Caco-2 (cell line): Measurements from ENCODE around the gene RBM47. TPM values are rescaled to one million over a fixed set of nuclear protein-coding genes. Genes with fewer than 3 reads are reported as not detected.

ENCODE experiments used
- BruUV-seq: library from RNA; stranded (reverse); fragments of 400-500 nt; replicated peaks from 2 replicates; lab custom pipeline; 2021; lab: Mats Ljungman, UMichigan
- CTCF ChIA-PET: fragments of 300-600 bp; sonication (Branson Sonifier 250); formaldehyde crosslinking; loops from one replicate; lab custom pipeline; 2022; ENCODE audit warnings: antibody characterized with exemption; lab: Charles Lee
- POLR2A ChIA-PET: fragments of 300-600 bp; sonication (Branson Sonifier 250); formaldehyde crosslinking; loops from one replicate; lab custom pipeline; 2022; ENCODE audit warnings: antibody characterized with exemption; lab: Charles Lee
- DNase-seq, 2 experiments: peaks; one replicate each; pipeline versions ENCODE4 v3.0.0 to v3.0.0-alpha.2; 2020 to 2022
- H3K27me3 ChIP-seq: replicated peaks from 2 replicates; pipeline ENCODE4 v1.6.0; 2011; ENCODE audit warnings: low read length; ENCODE audit not compliant: control insufficient read depth, insufficient read depth
- H3K36me3 ChIP-seq: 2 replicates; pipeline ENCODE4 v1.5.1; 2011; ENCODE audit warnings: low read length; ENCODE audit not compliant: control insufficient read depth, insufficient read depth
- H3K4me1 ChIP-seq: fragments of 250-450 bp; sonication (Bioruptor Pico); 2 replicates; pipeline ENCODE4 v1.5.1; 2020; ENCODE audit warnings: mild to moderate bottlenecking
- H3K4me3 ChIP-seq: 2 replicates; pipeline ENCODE4 v1.5.1; 2011; ENCODE audit warnings: low read depth, mild to moderate bottlenecking, control low read depth, low read length
- H3K9me3 ChIP-seq: fragments of 250-450 bp; sonication (Bioruptor Pico); 2 replicates; pipeline ENCODE4 v1.5.1; 2020; ENCODE audit warnings: mild to moderate bottlenecking, moderate library complexity
- H3K27ac Mint-ChIP-seq: one replicate; pipeline ENCODE4 v1.8.0; 2022; ENCODE audit warnings: mixed read lengths; ENCODE audit not compliant: unreplicated experiment
- H3K27me3 Mint-ChIP-seq: one replicate; pipeline ENCODE4 v1.8.0; 2022; ENCODE audit warnings: mixed read lengths; ENCODE audit not compliant: insufficient read depth, unreplicated experiment
- H3K36me3 Mint-ChIP-seq: one replicate; pipeline ENCODE4 v1.8.0; 2022; ENCODE audit warnings: mild to moderate bottlenecking, mixed read lengths; ENCODE audit not compliant: insufficient read depth, unreplicated experiment
- H3K4me1 Mint-ChIP-seq: one replicate; pipeline ENCODE4 v1.8.0; 2022; ENCODE audit warnings: low read depth, mixed read lengths; ENCODE audit not compliant: unreplicated experiment
- H3K4me3 Mint-ChIP-seq: one replicate; pipeline ENCODE4 v1.8.0; 2022; ENCODE audit warnings: mild to moderate bottlenecking, moderate library complexity, mixed read lengths; ENCODE audit not compliant: unreplicated experiment
- H3K9me3 Mint-ChIP-seq: one replicate; pipeline ENCODE4 v1.8.0; 2022; ENCODE audit warnings: mixed read lengths; ENCODE audit not compliant: unreplicated experiment
- CTCF ChIP-seq, 2 experiments: fragments of 200-600 bp in 1 of 2; IDR thresholded peaks; 1 replicate in 1 of 2; 2 replicates in 1 of 2; pipeline versions ENCODE4 v1.5.1 to v1.8.0; 2011 to 2022; ENCODE audit warnings: antibody characterized with exemption in 1 of 2, control low read depth in 1 of 2, inconsistent platforms in 1 of 2, low read depth in 1 of 2, low read length in 1 of 2, mild to moderate bottlenecking in 1 of 2, moderate library complexity in 1 of 2; ENCODE audit not compliant: insufficient read depth in 1 of 2, severe bottlenecking in 1 of 2, unreplicated experiment in 1 of 2
- intact Hi-C: fragments of 100-400 bp; cut with micrococcal nuclease; formaldehyde crosslinking; loops from one replicate; pipeline ENCODE4 v1.10.0; 2022; ENCODE audit not compliant: unreplicated experiment
- total RNA-seq: library from RNA; stranded (reverse); gene quantifications from 2 replicates; pipeline ENCODE4 v1.2.3, GENCODE V29; 2022

The RBM47 gene
- total RNA-seq, 1 experiment from 2014 or later, result 62.1 TPM

DNA sequence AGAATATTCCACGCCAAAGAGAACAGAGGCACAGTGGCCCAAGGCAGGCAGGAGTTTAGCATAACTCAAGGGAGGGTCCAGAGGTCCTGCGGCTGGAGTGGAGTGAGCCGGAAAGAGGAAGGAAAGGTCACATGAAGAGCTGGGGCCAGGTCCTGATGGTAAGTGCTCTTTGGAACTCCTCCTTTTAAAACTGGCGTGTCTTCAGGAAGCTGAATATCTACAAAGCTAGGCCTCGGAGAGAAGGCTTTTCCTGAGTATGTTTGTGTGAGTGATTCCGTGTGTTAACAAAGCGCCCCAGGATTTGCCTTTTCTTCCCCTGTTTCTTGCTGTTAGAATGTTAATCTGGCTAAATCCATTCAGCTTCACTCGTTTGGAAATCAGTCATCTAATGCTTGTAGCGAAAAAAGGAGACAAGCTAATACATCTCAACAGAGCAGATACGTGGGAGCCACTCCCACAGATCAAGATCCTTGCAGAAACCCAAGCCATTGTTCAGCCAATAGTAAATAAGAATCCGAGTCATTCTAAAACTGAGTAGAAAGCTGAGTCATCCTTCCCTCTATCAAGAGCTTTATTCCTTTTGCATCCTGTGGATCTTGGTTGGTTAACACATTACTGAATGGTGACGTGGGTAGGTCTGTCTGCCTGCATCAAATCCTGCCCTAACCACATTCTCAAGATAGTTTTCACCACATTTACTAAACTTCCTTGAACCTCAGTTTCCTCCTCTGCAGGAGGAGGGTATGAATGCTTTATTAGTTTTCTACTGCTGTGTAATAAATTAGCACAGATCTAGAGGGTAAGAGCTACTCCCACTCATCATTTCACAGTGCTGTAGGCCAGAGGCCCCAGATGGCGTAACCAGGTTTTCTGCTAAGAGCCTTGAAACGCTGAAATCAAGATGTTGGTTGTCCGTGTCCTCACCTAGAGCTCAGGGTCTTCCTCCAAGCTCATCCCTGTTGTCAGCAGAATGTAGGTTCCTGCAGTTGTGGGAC is 43.2 kb upstream of the RBM47 start:
- peak; percentile 37 to 46 for DNase-seq
- CTCF ChIA-PET, result interaction anchor here (1.1 kb wide), 1 partner anchor 10 kb away, joined by 4 read pairs; no protein-coding TSS in a partner anchor
- Histone ChIP-seq H3K4me1 (peaks cover 38% of the 10 kb centered on the region), H3K27me3 (no peaks in the 10 kb centered on the region), H3K36me3 (no peaks in the 10 kb centered on the region), H3K4me3 (no peak overlapping the region), H3K9me3 (no peaks in the 10 kb centered on the region)
- H3K27ac Mint-ChIP-seq, result peak overlapping the region; percentile 84
- H3K4me1 Mint-ChIP-seq, result peaks cover 34% of the 10 kb centered on the region
- H3K4me3 Mint-ChIP-seq, result peak overlapping the region; percentile 52
- POLR2A ChIA-PET, result interaction anchor here (0.7 kb wide), 1 partner anchor 158 kb away, joined by 3 read pairs; no protein-coding TSS in a partner anchor
- no peaks in the 10 kb centered on the region for H3K27me3 Mint-ChIP-seq
- intact Hi-C loops, result loop anchor here (5.0 kb wide), 1 partner anchor 44 kb away; no protein-coding TSS in a partner anchor
- no peak for TF ChIP-seq CTCF (IDR thresholded peaks at IDR 0.05; ENCODE audit: insufficient read depth in 1 of 2, low read depth in 1 of 2, low read length in 1 of 2, severe bottlenecking in 1 of 2, unreplicated experiment in 1 of 2)
- BruUV-seq, result TSS peak; percentile 97
- no peaks in the 10 kb centered on the region for H3K9me3 Mint-ChIP-seq
- peaks cover 9% of the 10 kb centered on the region for H3K36me3 Mint-ChIP-seq

DNA sequence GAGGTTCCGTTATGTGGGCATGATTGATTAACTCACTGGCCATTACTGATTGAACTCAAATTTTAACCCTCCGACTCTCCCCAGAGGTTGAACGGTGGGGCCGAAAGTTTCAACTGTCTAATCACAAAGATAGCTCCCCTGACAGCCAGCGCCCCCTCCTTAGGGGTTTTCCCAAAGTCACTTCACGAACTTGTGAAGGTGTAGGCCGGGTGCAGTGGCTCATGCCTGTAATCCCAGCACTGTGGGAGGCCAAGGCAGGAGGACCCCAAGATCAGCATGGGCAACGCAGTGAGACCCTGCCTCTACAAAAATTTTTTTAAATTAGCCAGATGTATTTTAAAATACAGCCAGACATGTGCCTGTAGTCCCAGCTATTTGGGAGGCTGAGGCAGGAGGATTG is 39.8 kb upstream of the RBM47 start:
- H3K27me3 ChIP-seq, result no peaks in the 10 kb centered on the region

More for the DNA sequence above, 39.8 kb upstream of the RBM47 start:
- intact Hi-C loops, result no loop called here
- BruUV-seq, result no TSS peak
- H3K27ac Mint-ChIP-seq, result no peak overlapping the region
- no peaks in the 10 kb centered on the region for H3K27me3 Mint-ChIP-seq
- H3K4me3 Mint-ChIP-seq, result no peak overlapping the region
- ChIA-PET POLR2A (no interaction called here), CTCF (no interaction called here)
- H3K4me1 Mint-ChIP-seq, result peaks cover 28% of the 10 kb centered on the region
- Histone ChIP-seq H3K36me3 (no peaks in the 10 kb centered on the region), H3K4me3 (no peak overlapping the region), H3K4me1 (peaks cover 38% of the 10 kb centered on the region), H3K9me3 (no peaks in the 10 kb centered on the region)
- no peak for TF ChIP-seq CTCF (IDR thresholded peaks at IDR 0.05; ENCODE audit: insufficient read depth in 1 of 2, low read depth in 1 of 2, low read length in 1 of 2, severe bottlenecking in 1 of 2, unreplicated experiment in 1 of 2)
- DNase-seq, result no peak
- no peaks in the 10 kb centered on the region for H3K9me3 Mint-ChIP-seq
- peaks cover 9% of the 10 kb centered on the region for H3K36me3 Mint-ChIP-seq
